ENCODE results near the gene CMTM5.

- TF ChIP-seq USF2 (CRISPR knock-in tag; IDR thresholded peaks at IDR 0.05) (no peak), CTCF (IDR thresholded peaks at IDR 0.05) (no peak), ATF1 (CRISPR knock-in tag; IDR thresholded peaks at IDR 0.05) (no peak), TCF7 (CRISPR knock-in tag; IDR thresholded peaks at IDR 0.05; ENCODE audit: low read depth) (no peak), AFF4 (CRISPR knock-in tag; IDR thresholded peaks at IDR 0.05; ENCODE audit: borderline replicate concordance) (no peak), FOXP4 (CRISPR knock-in tag; IDR thresholded peaks at IDR 0.05) (no peak)
These were observed 6.6 kb upstream of the CMTM5 start for GRCh38 chr14:23370221-23370620.

All from WTC11 (cell line).